ENCODE results near the gene LCE6A. TPM values are rescaled to one million over a fixed set of nuclear protein-coding genes. Genes with fewer than 3 reads are reported as not detected.

The LCE6A gene
- total RNA-seq, 1 donor from 2014 or later: not detected

DNA sequence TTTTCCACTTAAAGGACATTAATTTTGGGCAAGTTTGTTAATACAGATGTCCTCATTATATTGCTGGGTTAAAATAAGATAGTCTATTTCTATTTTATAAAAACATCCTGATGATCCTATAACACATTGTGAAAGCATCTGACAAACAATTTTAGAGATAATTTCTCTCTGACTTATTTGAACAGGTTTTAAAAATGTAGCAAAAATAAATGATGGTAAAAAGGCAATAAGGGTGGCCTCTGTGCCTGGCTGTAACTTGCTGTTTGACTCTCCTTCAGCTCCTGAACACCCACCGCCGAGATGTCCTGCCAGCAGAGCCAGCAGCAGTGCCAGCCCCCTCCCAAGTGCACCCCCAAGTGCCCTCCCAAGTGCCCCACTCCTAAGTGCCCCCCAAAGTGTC, 15.5 kb upstream of the LCE6A start, which contains the start of gene LCE1A:
LCE1A (plus strand) TSS at position 301 of the 400 bp plus-strand sequence; CDS start at position 301, 0 bp downstream.
- Histone ChIP-seq H3K9me3 (ENCODE audit: control insufficient read depth in 3 of 3, low read length in 3 of 3) (no peaks in the 10 kb centered on the region), H3K4me3 (ENCODE audit: low read length in 3 of 3) (no peak within 1 kb of the TSS), H3K4me1 (ENCODE audit: control insufficient read depth in 3 of 3, insufficient read depth in 3 of 3, low read length in 3 of 3) (no peaks in the 10 kb centered on the region), H3K27ac (ENCODE audit: low read depth, low read length) (no peak within 1 kb of the TSS), H3K36me3 (ENCODE audit: control insufficient read depth in 3 of 3, insufficient read depth in 3 of 3, low read length in 3 of 3) (no peaks in the 10 kb centered on the region), H3K27me3 (ENCODE audit: control insufficient read depth in 3 of 3, insufficient read depth in 3 of 3, low read length in 3 of 3) (peaks cover 0 to 3% (median 0%) of the 10 kb centered on the region in 3 donors), H3K9ac (ENCODE audit: low read depth in 1 of 3, low read length in 3 of 3) (no peak within 1 kb of the TSS)

DNA sequence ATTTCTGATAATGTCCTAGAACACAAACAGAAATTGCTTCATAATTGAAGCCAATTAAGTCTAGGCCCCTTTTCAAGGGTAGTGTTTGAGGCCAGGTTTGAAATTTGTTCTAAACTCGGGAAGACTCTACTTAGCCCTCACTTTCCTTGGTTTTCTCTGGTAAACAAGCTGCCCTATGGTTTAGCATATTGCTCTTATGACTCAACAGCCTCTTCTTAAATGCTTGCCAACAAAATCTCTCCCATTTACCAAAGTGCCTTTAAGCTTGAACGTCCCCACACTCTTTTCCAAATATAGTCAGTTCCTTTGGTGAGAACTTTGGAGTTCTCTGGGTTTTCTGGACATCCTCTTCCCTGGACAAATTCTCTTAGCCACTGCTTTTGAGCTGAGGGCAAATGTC, 5.8 kb upstream of the LCE6A start:
- Histone ChIP-seq H3K36me3 (ENCODE audit: control insufficient read depth in 3 of 3, insufficient read depth in 3 of 3, low read length in 3 of 3) (no peaks in the 10 kb centered on the region), H3K27ac (ENCODE audit: low read depth, low read length) (no peak overlapping the region), H3K4me3 (ENCODE audit: low read length in 3 of 3) (no peak overlapping the region), H3K9ac (ENCODE audit: low read depth in 1 of 3, low read length in 3 of 3) (no peak overlapping the region), H3K4me1 (ENCODE audit: control insufficient read depth in 3 of 3, insufficient read depth in 3 of 3, low read length in 3 of 3) (no peaks in the 10 kb centered on the region), H3K9me3 (ENCODE audit: control insufficient read depth in 3 of 3, low read length in 3 of 3) (no peaks in the 10 kb centered on the region), H3K27me3 (ENCODE audit: control insufficient read depth in 3 of 3, insufficient read depth in 3 of 3, low read length in 3 of 3) (no peaks in the 10 kb centered on the region)

DNA sequence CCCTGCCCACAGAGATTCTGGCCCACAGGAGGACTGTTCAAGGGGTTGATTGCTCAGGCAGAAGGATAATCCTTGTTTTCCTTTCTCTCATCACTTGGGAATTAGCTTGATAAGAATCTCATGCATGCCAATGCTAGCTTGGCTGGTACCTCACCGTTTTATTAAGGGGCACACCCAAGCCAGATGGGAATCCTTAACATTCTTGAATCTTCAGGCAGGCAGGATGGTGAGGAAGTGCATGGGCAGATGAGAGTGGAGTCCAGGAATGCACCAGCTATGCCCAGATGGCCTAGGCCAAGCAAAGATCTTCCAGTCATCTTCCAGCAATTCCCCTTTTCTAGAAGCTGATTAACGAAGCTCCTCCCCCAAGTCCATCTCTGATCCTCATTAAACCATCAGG, 13.0 kb downstream of the LCE6A start:
- H3K4me3 ChIP-seq (ENCODE audit: low read length in 3 of 3): no peak overlapping the region
- H3K36me3 ChIP-seq (ENCODE audit: control insufficient read depth in 3 of 3, insufficient read depth in 3 of 3, low read length in 3 of 3): no peaks in the 10 kb centered on the region
- no peak overlapping the region for H3K27ac ChIP-seq (ENCODE audit: low read depth, low read length)
- no peak overlapping the region for H3K9ac ChIP-seq (ENCODE audit: low read depth in 1 of 3, low read length in 3 of 3)
- no peaks in the 10 kb centered on the region for H3K9me3 ChIP-seq (ENCODE audit: control insufficient read depth in 3 of 3, low read length in 3 of 3)
- peaks cover 0 to 2% (median 0%) of the 10 kb centered on the region in 3 donors for H3K27me3 ChIP-seq (ENCODE audit: control insufficient read depth in 3 of 3, insufficient read depth in 3 of 3, low read length in 3 of 3)
- H3K4me1 ChIP-seq (ENCODE audit: control insufficient read depth in 3 of 3, insufficient read depth in 3 of 3, low read length in 3 of 3): no peaks in the 10 kb centered on the region

DNA sequence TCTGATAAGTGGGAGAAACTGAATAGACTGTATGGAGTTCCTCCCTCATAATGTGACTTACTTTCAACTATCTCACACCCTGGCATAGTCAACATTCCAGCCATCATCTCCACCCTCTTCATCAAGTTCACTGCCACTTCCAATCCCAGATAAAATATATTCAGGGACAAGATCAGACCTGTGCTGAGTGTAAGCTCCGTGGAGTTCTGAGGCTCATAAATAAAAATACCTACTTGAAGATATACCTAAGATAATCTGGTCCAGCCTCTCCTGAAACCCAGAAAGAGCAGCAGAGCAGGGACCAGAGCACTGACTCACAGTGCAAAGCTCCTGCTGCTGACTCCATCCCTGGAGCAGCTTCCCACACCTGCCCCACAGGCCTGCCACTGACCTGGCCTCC, 15.4 kb downstream of the LCE6A start:
- Histone ChIP-seq H3K27me3 (ENCODE audit: control insufficient read depth in 3 of 3, insufficient read depth in 3 of 3, low read length in 3 of 3) (peaks cover 0 to 2% (median 0%) of the 10 kb centered on the region in 3 donors), H3K9ac (ENCODE audit: low read depth in 1 of 3, low read length in 3 of 3) (no peak overlapping the region), H3K9me3 (ENCODE audit: control insufficient read depth in 3 of 3, low read length in 3 of 3) (no peaks in the 10 kb centered on the region), H3K36me3 (ENCODE audit: control insufficient read depth in 3 of 3, insufficient read depth in 3 of 3, low read length in 3 of 3) (no peaks in the 10 kb centered on the region), H3K4me3 (ENCODE audit: low read length in 3 of 3) (no peak overlapping the region), H3K27ac (ENCODE audit: low read depth, low read length) (no peak overlapping the region), H3K4me1 (ENCODE audit: control insufficient read depth in 3 of 3, insufficient read depth in 3 of 3, low read length in 3 of 3) (no peaks in the 10 kb centered on the region)

DNA sequence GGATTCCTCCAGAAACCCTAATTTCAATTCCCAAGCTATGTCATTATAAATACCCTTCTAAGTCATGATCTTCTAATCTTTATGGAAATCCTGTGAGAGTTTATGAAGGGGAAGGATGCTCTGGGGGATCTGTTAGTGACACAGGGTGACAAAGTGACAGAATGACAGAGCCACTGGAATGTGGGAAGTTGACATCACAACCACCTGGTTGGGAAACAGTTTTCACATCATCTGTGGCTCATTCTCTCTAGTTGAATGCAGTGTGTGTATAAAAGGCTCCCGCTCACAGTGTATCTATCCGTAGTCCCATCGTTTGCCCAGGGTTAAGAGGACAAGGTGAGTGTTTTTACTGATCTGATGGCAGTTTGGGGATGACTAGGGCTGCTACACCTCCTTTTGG, 17.0 kb downstream of the LCE6A start, which contains the start of gene LCE7A:
LCE7A (plus strand) TSS at position 301 of the 400 bp plus-strand sequence. CDS start 702 bp downstream, outside the sequence.
- no peaks in the 10 kb centered on the region for H3K4me1 ChIP-seq (ENCODE audit: control insufficient read depth in 3 of 3, insufficient read depth in 3 of 3, low read length in 3 of 3)
- no peaks in the 10 kb centered on the region for H3K36me3 ChIP-seq (ENCODE audit: control insufficient read depth in 3 of 3, insufficient read depth in 3 of 3, low read length in 3 of 3)
- peaks cover 0 to 2% (median 0%) of the 10 kb centered on the region in 3 donors for H3K27me3 ChIP-seq (ENCODE audit: control insufficient read depth in 3 of 3, insufficient read depth in 3 of 3, low read length in 3 of 3)
- H3K9ac ChIP-seq (ENCODE audit: low read depth in 1 of 3, low read length in 3 of 3): no peak within 1 kb of the TSS
- no peak within 1 kb of the TSS for H3K4me3 ChIP-seq (ENCODE audit: low read length in 3 of 3)
- no peaks in the 10 kb centered on the region for H3K9me3 ChIP-seq (ENCODE audit: control insufficient read depth in 3 of 3, low read length in 3 of 3)
- H3K27ac ChIP-seq (ENCODE audit: low read depth, low read length): no peak within 1 kb of the TSS

DNA sequence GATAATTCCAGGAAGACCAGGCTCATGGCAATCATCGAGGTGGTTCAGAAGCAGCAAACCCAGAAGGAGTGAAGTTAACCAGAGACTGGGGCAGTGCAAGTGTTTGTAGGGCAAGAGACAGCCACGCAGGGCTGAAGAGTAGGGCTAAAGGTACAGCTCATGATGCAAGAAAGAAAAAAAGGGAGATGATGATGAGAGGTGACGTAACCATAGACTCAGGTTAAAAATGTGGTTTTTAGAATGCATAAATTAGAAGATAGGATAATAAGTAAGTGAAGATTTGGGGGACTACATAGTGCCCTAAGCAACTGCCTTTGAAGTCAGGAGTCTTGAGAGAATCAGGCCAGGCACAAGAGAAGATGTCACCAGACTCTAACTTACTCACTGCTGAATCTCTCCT, 17.5 kb downstream of the LCE6A start:
- Histone ChIP-seq H3K4me3 (ENCODE audit: low read length in 3 of 3) (no peak overlapping the region), H3K36me3 (ENCODE audit: control insufficient read depth in 3 of 3, insufficient read depth in 3 of 3, low read length in 3 of 3) (no peaks in the 10 kb centered on the region), H3K9me3 (ENCODE audit: control insufficient read depth in 3 of 3, low read length in 3 of 3) (no peaks in the 10 kb centered on the region), H3K9ac (ENCODE audit: low read depth in 1 of 3, low read length in 3 of 3) (no peak overlapping the region), H3K27me3 (ENCODE audit: control insufficient read depth in 3 of 3, insufficient read depth in 3 of 3, low read length in 3 of 3) (peaks cover 0 to 2% (median 0%) of the 10 kb centered on the region in 3 donors), H3K27ac (ENCODE audit: low read depth, low read length) (no peak overlapping the region), H3K4me1 (ENCODE audit: control insufficient read depth in 3 of 3, insufficient read depth in 3 of 3, low read length in 3 of 3) (no peaks in the 10 kb centered on the region)

GRCh38 chr1:152861374-152861773, 18.7 kb downstream of the LCE6A start:
- Histone ChIP-seq H3K36me3 (ENCODE audit: control insufficient read depth in 3 of 3, insufficient read depth in 3 of 3, low read length in 3 of 3) (no peaks in the 10 kb centered on the region), H3K4me1 (ENCODE audit: control insufficient read depth in 3 of 3, insufficient read depth in 3 of 3, low read length in 3 of 3) (no peaks in the 10 kb centered on the region), H3K9ac (ENCODE audit: low read depth in 1 of 3, low read length in 3 of 3) (no peak overlapping the region)

DNA sequence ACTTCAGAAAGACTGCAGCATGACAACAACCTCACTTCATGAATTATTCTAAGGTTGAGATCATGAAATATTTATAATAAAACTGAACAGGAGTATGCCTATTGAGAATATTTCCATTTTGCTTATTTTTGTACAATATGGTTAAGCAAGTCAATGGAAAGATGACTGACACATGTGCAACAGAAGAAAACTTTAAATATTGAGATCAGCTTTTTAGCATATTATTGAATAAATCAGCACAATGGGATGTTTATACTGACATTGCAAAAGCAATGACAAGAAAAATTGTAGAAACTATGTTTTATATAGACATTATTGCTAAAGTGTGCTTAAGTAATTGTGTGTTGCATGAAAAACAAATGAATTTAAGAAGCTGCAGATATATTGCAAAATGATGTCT, 21.8 kb downstream of the LCE6A start:
- Histone ChIP-seq H3K36me3 (ENCODE audit: control insufficient read depth in 3 of 3, insufficient read depth in 3 of 3, low read length in 3 of 3) (no peaks in the 10 kb centered on the region), H3K9me3 (ENCODE audit: control insufficient read depth in 3 of 3, low read length in 3 of 3) (no peaks in the 10 kb centered on the region), H3K27ac (ENCODE audit: low read depth, low read length) (no peak overlapping the region), H3K4me3 (ENCODE audit: low read length in 3 of 3) (no peak overlapping the region), H3K9ac (ENCODE audit: low read depth in 1 of 3, low read length in 3 of 3) (no peak overlapping the region), H3K27me3 (ENCODE audit: control insufficient read depth in 3 of 3, insufficient read depth in 3 of 3, low read length in 3 of 3) (no peaks in the 10 kb centered on the region), H3K4me1 (ENCODE audit: control insufficient read depth in 3 of 3, insufficient read depth in 3 of 3, low read length in 3 of 3) (no peaks in the 10 kb centered on the region)

More at GRCh38 chr1:152861374-152861773, 18.7 kb downstream of the LCE6A start:
- Histone ChIP-seq H3K27me3 (ENCODE audit: control insufficient read depth in 3 of 3, insufficient read depth in 3 of 3, low read length in 3 of 3) (peaks cover 0 to 2% (median 0%) of the 10 kb centered on the region in 3 donors), H3K27ac (ENCODE audit: low read depth, low read length) (no peak overlapping the region), H3K4me3 (ENCODE audit: low read length in 3 of 3) (no peak overlapping the region), H3K9me3 (ENCODE audit: control insufficient read depth in 3 of 3, low read length in 3 of 3) (no peaks in the 10 kb centered on the region)

DNA sequence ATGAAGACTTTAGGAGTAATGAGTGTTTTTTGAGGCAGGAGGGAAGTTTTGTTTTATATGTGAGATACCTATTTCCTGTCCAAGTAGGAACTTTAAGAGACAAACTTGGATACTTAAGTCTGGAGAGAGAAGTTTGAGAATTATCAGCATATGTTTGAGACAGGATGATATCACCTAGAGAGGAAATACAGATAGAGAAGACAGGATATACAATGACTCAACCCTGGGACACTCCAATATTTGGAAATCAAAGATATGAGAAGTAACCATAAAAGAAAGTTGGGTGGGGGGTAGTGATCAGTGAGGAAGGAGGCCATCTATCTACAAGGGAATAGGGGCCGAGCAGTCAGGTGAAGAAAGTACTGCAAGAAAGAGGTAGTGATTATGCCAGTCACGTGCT, 23.7 kb downstream of the LCE6A start:
- Histone ChIP-seq H3K27me3 (ENCODE audit: control insufficient read depth in 3 of 3, insufficient read depth in 3 of 3, low read length in 3 of 3) (no peaks in the 10 kb centered on the region), H3K9ac (ENCODE audit: low read depth in 1 of 3, low read length in 3 of 3) (no peak overlapping the region), H3K27ac (ENCODE audit: low read depth, low read length) (no peak overlapping the region), H3K4me3 (ENCODE audit: low read length in 3 of 3) (no peak overlapping the region), H3K9me3 (ENCODE audit: control insufficient read depth in 3 of 3, low read length in 3 of 3) (no peaks in the 10 kb centered on the region), H3K4me1 (ENCODE audit: control insufficient read depth in 3 of 3, insufficient read depth in 3 of 3, low read length in 3 of 3) (no peaks in the 10 kb centered on the region), H3K36me3 (ENCODE audit: control insufficient read depth in 3 of 3, insufficient read depth in 3 of 3, low read length in 3 of 3) (no peaks in the 10 kb centered on the region)

GRCh38 chr1:152869808-152870419, 27.3 kb downstream of the LCE6A start:
- Histone ChIP-seq H3K9ac (ENCODE audit: low read depth in 1 of 3, low read length in 3 of 3) (no peak overlapping the region), H3K27ac (ENCODE audit: low read depth, low read length) (no peak overlapping the region), H3K4me1 (ENCODE audit: control insufficient read depth in 3 of 3, insufficient read depth in 3 of 3, low read length in 3 of 3) (no peaks in the 10 kb centered on the region), H3K9me3 (ENCODE audit: control insufficient read depth in 3 of 3, low read length in 3 of 3) (no peaks in the 10 kb centered on the region), H3K36me3 (ENCODE audit: control insufficient read depth in 3 of 3, insufficient read depth in 3 of 3, low read length in 3 of 3) (no peaks in the 10 kb centered on the region), H3K27me3 (ENCODE audit: control insufficient read depth in 3 of 3, insufficient read depth in 3 of 3, low read length in 3 of 3) (no peaks in the 10 kb centered on the region), H3K4me3 (ENCODE audit: low read length in 3 of 3) (no peak overlapping the region)

Measured in skeletal muscle tissue (tissue), 4 donors.